SK-N-SH (cell line): ENCODE data around the gene EEFSEC. TPM values are rescaled to one million over a fixed set of nuclear protein-coding genes. Genes with fewer than 3 reads are reported as not detected.

Source experiments
- CTCF ChIA-PET: fragments of 300-600, 350-600 bp; formaldehyde crosslinking; extraction: SDS; loops from one replicate; lab custom pipeline; 2021; lab: Yijun Ruan, JAX
- POLR2A ChIA-PET: fragments of 350-600 bp; sonication (Branson Sonifier 250); formaldehyde crosslinking; extraction: SDS; loops from one replicate; lab custom pipeline; 2020; ENCODE audit warnings: antibody characterized with exemption, inconsistent platforms; lab: Yijun Ruan, JAX
- DNase-seq: peaks from one replicate; pipeline ENCODE4 v3.0.0; 2012
- H2AFZ ChIP-seq: fragments of 200-600 bp; sonication (generic); 2 replicates; pipeline ENCODE4 v1.8.1; 2016; ENCODE audit warnings: antibody characterized with exemption, mild to moderate bottlenecking, low read depth
- H3F3A ChIP-seq: fragments of 200-600 bp; sonication (generic); replicated peaks from 2 replicates; pipeline ENCODE3; 2016; ENCODE audit warnings: antibody characterized with exemption, mild to moderate bottlenecking; ENCODE audit not compliant: insufficient read depth
- H3K27ac ChIP-seq, 2 experiments: fragments of 200-500 bp in 1 of 2; fragments of 200-600 bp in 1 of 2; sonication (Bioruptor generic) in 1 of 2; sonication (generic), shearing (Covaris generic) in 1 of 2; 2 replicates each; pipeline versions ENCODE4 v1.5.1 to v1.6.1; 2014 to 2016; ENCODE audit warnings: low read depth in 2 of 2, inconsistent platforms in 1 of 2, low read length in 1 of 2, mild to moderate bottlenecking in 1 of 2, mixed read lengths in 1 of 2
- H3K27me3 ChIP-seq: fragments of 200-600 bp; sonication (generic), shearing (Covaris generic); 2 replicates; pipeline ENCODE4 v1.6.1; 2016; ENCODE audit warnings: mixed run types; ENCODE audit not compliant: insufficient read depth
- H3K36me3 ChIP-seq, 2 experiments: fragments of 200-500 bp in 1 of 2; fragments of 200-600 bp in 1 of 2; sonication (Bioruptor generic) in 1 of 2; sonication (generic) in 1 of 2; replicated peaks in 1 of 2; 2 replicates each; pipeline versions ENCODE3 to v1.5.1; 2014 to 2016; ENCODE audit warnings: low read length in 1 of 2, mild to moderate bottlenecking in 1 of 2; ENCODE audit not compliant: insufficient read depth in 2 of 2, control insufficient read depth in 1 of 2
- H3K4me1 ChIP-seq, 2 experiments: fragments of 200-500 bp in 1 of 2; fragments of 200-600 bp in 1 of 2; sonication (Bioruptor generic) in 1 of 2; sonication (generic), shearing (Covaris generic) in 1 of 2; 2 replicates each; pipeline versions ENCODE4 v1.5.1 to v1.6.1; 2014 to 2016; ENCODE audit warnings: low read depth in 1 of 2, low read length in 1 of 2, mixed run types in 1 of 2; ENCODE audit not compliant: insufficient read depth in 2 of 2, control insufficient read depth in 1 of 2
- H3K4me2 ChIP-seq: fragments of 200-600 bp; sonication (generic), shearing (Covaris generic); 2 replicates; pipeline ENCODE4 v1.6.1; 2017; ENCODE audit warnings: mixed run types
- H3K4me3 ChIP-seq, 2 experiments: fragments of 200-500 bp in 1 of 2; fragments of 200-600 bp in 1 of 2; sonication (Bioruptor generic) in 1 of 2; sonication (generic), shearing (Covaris generic) in 1 of 2; 2 replicates each; pipeline versions ENCODE4 v1.5.1 to v1.8.1; 2014 to 2016; ENCODE audit warnings: low read depth in 2 of 2, inconsistent platforms in 1 of 2, low read length in 1 of 2, mild to moderate bottlenecking in 1 of 2, mixed read lengths in 1 of 2, moderate library complexity in 1 of 2
- H3K79me2 ChIP-seq: fragments of 200-600 bp; sonication (generic); 2 replicates; pipeline ENCODE4 v1.8.1; 2017; ENCODE audit warnings: mild to moderate bottlenecking; ENCODE audit not compliant: insufficient read depth
- H3K9ac ChIP-seq: fragments of 200-600 bp; sonication (generic); 2 replicates; pipeline ENCODE4 v1.6.1; 2017; ENCODE audit warnings: mixed run types
- H3K9me2 ChIP-seq: fragments of 200-600 bp; sonication (generic); 2 replicates; pipeline ENCODE4 v1.6.1; 2017; ENCODE audit warnings: mixed run types
- H3K9me3 ChIP-seq: fragments of 200-600 bp; sonication (generic); 2 replicates; pipeline ENCODE4 v1.6.1; 2017; ENCODE audit warnings: mixed run types, mild to moderate bottlenecking, moderate library complexity
- H4K20me1 ChIP-seq: fragments of 200-600 bp; sonication (generic); 2 replicates; pipeline ENCODE4 v1.6.1; 2017; ENCODE audit warnings: mild to moderate bottlenecking, mixed run types; ENCODE audit not compliant: insufficient read depth
- GATA2 ChIP-seq: sonication (generic); formaldehyde crosslinking; IDR thresholded peaks from 2 replicates; pipeline ENCODE4 v1.5.0; 2020; ENCODE audit warnings: mild to moderate bottlenecking, missing genetic modification reagents
- MXI1 ChIP-seq: IDR thresholded peaks from 2 replicates; pipeline ENCODE4 v1.6.1; 2012; ENCODE audit warnings: mild to moderate bottlenecking, low read depth, low read length, improper control_type of control experiment
- NFIC ChIP-seq: IDR thresholded peaks from 2 replicates; pipeline ENCODE4 v1.4.0; 2012; ENCODE audit warnings: borderline replicate concordance
- RXRA ChIP-seq: IDR thresholded peaks from 2 replicates; pipeline ENCODE4 v1.4.0; 2012; ENCODE audit warnings: low read depth, mild to moderate bottlenecking, borderline replicate concordance
- SMC3 ChIP-seq: IDR thresholded peaks from 2 replicates; pipeline ENCODE4 v1.6.1; 2012; ENCODE audit warnings: low read depth, low read length, improper control_type of control experiment
- TCF12 ChIP-seq: IDR thresholded peaks from 2 replicates; pipeline ENCODE4 v1.4.0; 2012
- YY1 ChIP-seq: IDR thresholded peaks from 2 replicates; pipeline ENCODE4 v1.4.0; 2012; ENCODE audit warnings: low read depth, mild to moderate bottlenecking
- WGBS: methylation state at CpG from one replicate; pipeline ENCODE4 v1.1.6; 2017; ENCODE audit warnings: low lambda C conversion rate; 5-methylcytosine and 5-hydroxymethylcytosine counted together
- polyA plus RNA-seq, 3 experiments: library from polyadenylated mRNA; depleted of rRNA; stranded (reverse); fragments of >200 nt; gene quantifications; 2 replicates each; pipeline ENCODE4 v1.2.3, GENCODE V29; 2012
- TF ChIP-seq, protein P1 (sequence below): fragments of 200-600 bp; sonication (generic); IDR thresholded peaks from 2 replicates; pipeline ENCODE4 v1.6.1; 2017; ENCODE audit warnings: antibody characterized with exemption, mild to moderate bottlenecking, moderate library complexity

Gene EEFSEC
- polyA plus RNA-seq, 1 of the 3 experiments (the other 2 are of a cell fraction), result 12.4 TPM

DNA sequence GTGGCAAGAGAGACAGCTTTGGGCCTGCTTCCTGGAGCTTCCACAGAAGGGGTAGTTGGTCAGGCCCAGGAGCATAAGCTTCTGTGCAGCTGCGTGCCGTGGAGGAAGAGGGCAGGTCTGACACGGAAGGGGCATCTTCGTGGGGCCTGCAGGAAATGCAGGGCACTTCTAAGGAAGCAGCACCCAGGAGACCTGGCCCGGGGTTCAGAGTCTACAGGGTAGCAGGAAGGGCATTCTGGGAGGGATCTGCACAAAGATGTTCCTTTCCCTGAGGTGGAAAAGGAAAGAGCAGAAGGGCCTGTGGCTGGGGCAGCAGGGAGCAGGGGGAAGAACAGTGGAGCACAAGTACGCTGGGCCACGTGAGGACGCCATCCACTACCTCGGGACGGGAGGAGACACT lies 228.3 kb downstream of the EEFSEC start:
- CTCF ChIA-PET, result interaction anchor here (4.9 kb wide), 1 partner anchor 12 kb away, joined by 18 read pairs; no protein-coding TSS in a partner anchor
- Histone ChIP-seq H3K27ac (peak overlapping the region in 1 of 2 experiments; percentile 51; a peak in 1 of 4 replicates), H3K4me2 (no peak overlapping the region), H3K4me3 (no peak overlapping the region), H3K4me1 (peaks cover 9 to 66% of the 10 kb centered on the region in 2 experiments; a peak in 3 of 4 replicates), H3K9ac (no peak overlapping the region), H3K9me2 (no peaks in the 10 kb centered on the region), H3F3A (no peaks in the 10 kb centered on the region), H2AFZ (no peak overlapping the region), H3K27me3 (no peaks in the 10 kb centered on the region), H3K36me3 (no peaks in the 10 kb centered on the region), H4K20me1 (no peaks in the 10 kb centered on the region), H3K79me2 (no peaks in the 10 kb centered on the region), H3K9me3 (no peaks in the 10 kb centered on the region)
- TF ChIP-seq YY1 (no peak), TCF12 (no peak), GATA2 (CRISPR knock-in tag) (no peak)
- WGBS, result 98% methylated on average over 10 of the region's 10 CpGs
- POLR2A ChIA-PET, result no interaction called here
- DNase-seq, result no peak

DNA sequence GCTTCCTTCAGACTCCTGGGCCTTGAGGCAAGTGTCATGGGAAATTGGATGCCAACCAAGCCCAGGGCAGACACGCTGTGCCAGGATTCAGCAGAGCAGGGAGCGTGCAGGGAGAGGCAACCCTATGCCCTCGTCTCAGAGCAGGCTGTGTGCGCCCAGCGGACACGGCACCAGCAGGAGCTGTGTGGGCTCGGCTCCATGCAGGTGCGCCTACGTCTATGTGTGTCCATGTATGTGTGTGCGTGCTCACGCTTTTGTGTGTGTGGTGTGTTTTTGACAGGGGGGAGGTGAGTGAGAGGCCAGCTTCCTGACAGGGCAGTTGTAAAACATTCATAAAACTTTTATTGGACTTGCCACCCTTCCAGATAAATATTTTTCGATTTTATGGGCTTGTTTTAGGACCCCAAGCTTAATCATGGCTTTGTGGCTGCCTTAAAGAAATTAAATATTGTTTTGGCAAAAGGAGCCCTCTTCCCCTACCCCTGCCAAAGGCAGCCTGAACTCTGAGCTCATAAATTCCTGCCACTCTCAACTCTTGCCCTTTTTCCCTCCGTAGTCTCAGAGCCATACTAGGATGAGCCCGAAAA lies 229.0 kb downstream of the EEFSEC start:
- no peaks in the 10 kb centered on the region for H3K36me3 ChIP-seq
- WGBS, result 89% methylated on average over 9 of the region's 14 CpGs
- TF ChIP-seq MXI1 (no peak), NFIC (no peak), RXRA (no peak), SMC3 (no peak), YY1 (no peak)
- TF ChIP-seq, protein P1, sequence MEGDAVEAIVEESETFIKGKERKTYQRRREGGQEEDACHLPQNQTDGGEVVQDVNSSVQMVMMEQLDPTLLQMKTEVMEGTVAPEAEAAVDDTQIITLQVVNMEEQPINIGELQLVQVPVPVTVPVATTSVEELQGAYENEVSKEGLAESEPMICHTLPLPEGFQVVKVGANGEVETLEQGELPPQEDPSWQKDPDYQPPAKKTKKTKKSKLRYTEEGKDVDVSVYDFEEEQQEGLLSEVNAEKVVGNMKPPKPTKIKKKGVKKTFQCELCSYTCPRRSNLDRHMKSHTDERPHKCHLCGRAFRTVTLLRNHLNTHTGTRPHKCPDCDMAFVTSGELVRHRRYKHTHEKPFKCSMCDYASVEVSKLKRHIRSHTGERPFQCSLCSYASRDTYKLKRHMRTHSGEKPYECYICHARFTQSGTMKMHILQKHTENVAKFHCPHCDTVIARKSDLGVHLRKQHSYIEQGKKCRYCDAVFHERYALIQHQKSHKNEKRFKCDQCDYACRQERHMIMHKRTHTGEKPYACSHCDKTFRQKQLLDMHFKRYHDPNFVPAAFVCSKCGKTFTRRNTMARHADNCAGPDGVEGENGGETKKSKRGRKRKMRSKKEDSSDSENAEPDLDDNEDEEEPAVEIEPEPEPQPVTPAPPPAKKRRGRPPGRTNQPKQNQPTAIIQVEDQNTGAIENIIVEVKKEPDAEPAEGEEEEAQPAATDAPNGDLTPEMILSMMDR, result no peak
- no peaks in the 10 kb centered on the region for H3K9me3 ChIP-seq
- no peaks in the 10 kb centered on the region for H3F3A ChIP-seq
- no peaks in the 10 kb centered on the region for H3K9me2 ChIP-seq
- H3K27ac ChIP-seq, result peak overlapping the region in 1 of 2 experiments; percentile 51; a peak in 2 of 4 replicates
- H3K79me2 ChIP-seq, result no peaks in the 10 kb centered on the region
- H3K4me2 ChIP-seq, result no peak overlapping the region
- ChIA-PET CTCF (interaction anchor here (0.7 to 4.9 kb wide), 4 partner anchors 9 to 21 kb away, joined by 3 to 18 read pairs (median 3); no protein-coding TSS in a partner anchor), POLR2A (no interaction called here)
- H3K27me3 ChIP-seq, result no peaks in the 10 kb centered on the region
- no peak overlapping the region for H2AFZ ChIP-seq
- H3K9ac ChIP-seq, result no peak overlapping the region
- H3K4me1 ChIP-seq, result peaks cover 9 to 69% of the 10 kb centered on the region in 2 experiments; a peak in 3 of 4 replicates
- H3K4me3 ChIP-seq, result no peak overlapping the region
- DNase-seq, result no peak
- H4K20me1 ChIP-seq, result no peaks in the 10 kb centered on the region
